Occipital lobe (tissue), 2 donors: ENCODE measurements around the gene ARID3A. TPM values are rescaled to one million over a fixed set of nuclear protein-coding genes. Genes with fewer than 3 reads are reported as not detected.

ENCODE experiments used
- DNase-seq: peaks from one replicate; lab custom pipeline; 2025; lab: John Stamatoyannopoulos, UW
- total RNA-seq: library from RNA; depleted of rRNA; stranded (reverse); fragments of >200 nt; gene quantifications from one replicate; pipeline ENCODE4 v1.2.3, GENCODE V29; 2014

The ARID3A gene
- total RNA-seq, 1 donor from 2014 or later = 8.0 TPM

- no peak for DNase-seq
Measured at GRCh38 chr19:986083-986482, 60.2 kb downstream of the ARID3A start.

- no peak for DNase-seq
Measured at GRCh38 chr19:988081-988480, 62.2 kb downstream of the ARID3A start.

- DNase-seq = no peak
Measured at GRCh38 chr19:988510-988909, 62.7 kb downstream of the ARID3A start.

- no peak for DNase-seq
Measured at GRCh38 chr19:989381-990081, 63.7 kb downstream of the ARID3A start.

GRCh38 chr19:990119-990571 lies 64.3 kb downstream of the ARID3A start:
- no peak for DNase-seq

GRCh38 chr19:990746-991145 lies 64.9 kb downstream of the ARID3A start:
- DNase-seq = no peak

GRCh38 chr19:991174-991931 lies 65.5 kb downstream of the ARID3A start:
- DNase-seq = no peak

GRCh38 chr19:991932-992669 lies 66.3 kb downstream of the ARID3A start:
- no peak for DNase-seq

- DNase-seq = no peak
Measured at GRCh38 chr19:992670-993055, 66.8 kb downstream of the ARID3A start.

GRCh38 chr19:993361-993830 lies 67.6 kb downstream of the ARID3A start:
- DNase-seq = no peak

- no peak for DNase-seq
Measured at GRCh38 chr19:993831-994393, 68.1 kb downstream of the ARID3A start.

- no peak for DNase-seq
Measured at GRCh38 chr19:994516-994915, 68.7 kb downstream of the ARID3A start.

- no peak for DNase-seq
Measured at GRCh38 chr19:995051-995827, 69.4 kb downstream of the ARID3A start.

GRCh38 chr19:996051-996838 lies 70.4 kb downstream of the ARID3A start:
- no peak for DNase-seq

GRCh38 chr19:998064-998463 lies 72.2 kb downstream of the ARID3A start:
- no peak for DNase-seq

- no peak for DNase-seq
Measured at GRCh38 chr19:999379-999719, 73.5 kb downstream of the ARID3A start.

- DNase-seq = no peak
Measured at GRCh38 chr19:1000095-1000494, 74.3 kb downstream of the ARID3A start, which contains the start of gene GRIN3B. GRIN3B (plus strand) TSS chr19:1000419; CDS start chr19:1000438, 19 bp downstream.

- DNase-seq = no peak
Measured at GRCh38 chr19:1000591-1001537, 75.0 kb downstream of the ARID3A start.

- no peak for DNase-seq
Measured at GRCh38 chr19:1001538-1002166, 75.8 kb downstream of the ARID3A start.
